Mesothelial cell of epicardium (in vitro differentiated cells): ENCODE results near the gene CAPS2. TPM values are rescaled to one million over a fixed set of nuclear protein-coding genes. Genes with fewer than 3 reads are reported as not detected.

Source experiments
- DNase-seq, 2 experiments: peaks; one replicate each; pipeline ENCODE4 v3.0.0; 2021; ENCODE audit warnings: low spot score in 2 of 2; ENCODE audit not compliant: unreplicated experiment in 2 of 2
- H3K27ac Mint-ChIP-seq: 2 replicates; pipeline ENCODE4 v1.8.0; 2021; ENCODE audit warnings: mixed read lengths
- H3K27me3 Mint-ChIP-seq: 2 replicates; pipeline ENCODE4 v1.8.0; 2021; ENCODE audit warnings: low read depth, mixed read lengths
- H3K36me3 Mint-ChIP-seq: 2 replicates; pipeline ENCODE4 v1.8.0; 2021; ENCODE audit warnings: mixed read lengths
- H3K4me1 Mint-ChIP-seq: 2 replicates; pipeline ENCODE4 v1.8.0; 2021; ENCODE audit warnings: mixed read lengths
- H3K4me3 Mint-ChIP-seq: 2 replicates; pipeline ENCODE4 v1.8.0; 2021; ENCODE audit warnings: mild to moderate bottlenecking, moderate library complexity, mixed read lengths
- H3K9me3 Mint-ChIP-seq: 2 replicates; pipeline ENCODE4 v1.8.0; 2021; ENCODE audit warnings: mixed read lengths
- total RNA-seq: library from RNA; stranded (reverse); gene quantifications from 3 replicates; pipeline ENCODE4 v1.2.1, GENCODE V29; 2021
- TF ChIP-seq, protein P1 (sequence below): fragments of 200-600 bp; sonication (generic); IDR thresholded peaks from one replicate; pipeline ENCODE4 v1.5.0; 2021; ENCODE audit warnings: antibody characterized with exemption; ENCODE audit not compliant: unreplicated experiment

CAPS2 gene
- total RNA-seq, 1 donor from 2014 or later = 21.5 TPM

DNA sequence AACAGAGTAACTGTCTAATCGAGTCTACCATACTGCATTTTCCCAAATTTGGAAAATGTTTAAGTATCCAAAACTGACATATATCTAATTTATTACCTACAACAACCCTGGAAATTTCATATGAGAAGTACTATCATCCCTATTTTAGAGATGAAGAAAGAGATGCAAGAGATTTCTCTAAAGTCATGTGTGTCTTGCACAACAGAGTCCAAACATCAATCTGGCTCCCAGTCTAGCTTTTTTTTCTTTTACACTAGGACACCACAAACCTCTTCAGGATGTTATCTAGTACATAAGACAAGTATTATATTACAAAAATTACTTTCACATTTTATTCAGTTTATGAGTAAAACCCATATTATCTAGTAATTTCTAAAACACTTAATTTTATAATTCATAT, 39.1 kb downstream of the CAPS2 start:
- Mint-ChIP-seq H3K4me1 (peaks cover 12% of the 10 kb centered on the region), H3K36me3 (no peaks in the 10 kb centered on the region), H3K9me3 (no peaks in the 10 kb centered on the region)

DNA sequence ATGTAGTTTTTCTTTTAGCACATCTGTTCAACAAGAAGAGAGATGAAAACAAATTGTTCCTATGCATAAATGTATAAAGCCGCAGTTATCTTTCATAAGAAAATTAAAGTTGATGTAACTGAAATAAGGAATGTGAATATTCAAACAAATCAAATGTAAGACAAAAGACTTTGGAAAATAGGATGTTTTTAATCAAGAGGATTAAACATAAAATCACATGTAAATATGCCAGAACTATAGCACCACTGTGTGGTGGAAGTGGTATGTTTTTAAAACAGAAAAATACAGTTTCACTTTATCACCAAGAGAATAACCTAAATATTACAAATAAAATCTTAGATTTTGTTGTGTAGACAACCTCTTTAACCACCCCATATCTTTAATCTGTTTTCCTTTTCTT, 40.4 kb downstream of the CAPS2 start:
- Mint-ChIP-seq H3K4me3 (no peak overlapping the region), H3K4me1 (peaks cover 12% of the 10 kb centered on the region), H3K27ac (peak overlapping the region; percentile 19), H3K27me3 (no peaks in the 10 kb centered on the region), H3K36me3 (no peaks in the 10 kb centered on the region), H3K9me3 (no peaks in the 10 kb centered on the region)
- no peak for DNase-seq
- TF ChIP-seq, protein P1, sequence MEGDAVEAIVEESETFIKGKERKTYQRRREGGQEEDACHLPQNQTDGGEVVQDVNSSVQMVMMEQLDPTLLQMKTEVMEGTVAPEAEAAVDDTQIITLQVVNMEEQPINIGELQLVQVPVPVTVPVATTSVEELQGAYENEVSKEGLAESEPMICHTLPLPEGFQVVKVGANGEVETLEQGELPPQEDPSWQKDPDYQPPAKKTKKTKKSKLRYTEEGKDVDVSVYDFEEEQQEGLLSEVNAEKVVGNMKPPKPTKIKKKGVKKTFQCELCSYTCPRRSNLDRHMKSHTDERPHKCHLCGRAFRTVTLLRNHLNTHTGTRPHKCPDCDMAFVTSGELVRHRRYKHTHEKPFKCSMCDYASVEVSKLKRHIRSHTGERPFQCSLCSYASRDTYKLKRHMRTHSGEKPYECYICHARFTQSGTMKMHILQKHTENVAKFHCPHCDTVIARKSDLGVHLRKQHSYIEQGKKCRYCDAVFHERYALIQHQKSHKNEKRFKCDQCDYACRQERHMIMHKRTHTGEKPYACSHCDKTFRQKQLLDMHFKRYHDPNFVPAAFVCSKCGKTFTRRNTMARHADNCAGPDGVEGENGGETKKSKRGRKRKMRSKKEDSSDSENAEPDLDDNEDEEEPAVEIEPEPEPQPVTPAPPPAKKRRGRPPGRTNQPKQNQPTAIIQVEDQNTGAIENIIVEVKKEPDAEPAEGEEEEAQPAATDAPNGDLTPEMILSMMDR = peak; percentile 39

More for the DNA sequence above, 39.1 kb downstream of the CAPS2 start:
- TF ChIP-seq, protein P1 = no peak
- H3K27ac Mint-ChIP-seq = no peak overlapping the region
- no peak overlapping the region for H3K4me3 Mint-ChIP-seq
- DNase-seq = no peak
- H3K27me3 Mint-ChIP-seq = no peaks in the 10 kb centered on the region

DNA sequence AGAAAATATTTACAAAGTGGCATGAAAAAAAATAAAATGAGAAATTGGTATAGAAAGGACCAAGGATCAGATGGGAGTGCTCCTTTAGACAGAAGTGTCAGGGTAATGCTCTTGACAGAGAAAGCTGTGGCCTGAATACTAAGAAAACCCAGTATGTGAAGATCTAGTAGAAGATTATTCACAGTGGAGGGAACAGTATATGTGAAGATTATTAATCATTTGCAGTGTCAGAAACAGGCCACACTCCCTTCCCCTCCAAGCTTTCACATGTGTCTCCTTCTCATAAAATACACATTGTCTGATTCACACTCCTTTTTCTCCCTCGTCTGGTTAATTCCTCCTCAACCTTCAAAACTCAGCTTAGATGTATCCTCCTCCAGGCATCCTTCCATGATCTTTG, 41.3 kb downstream of the CAPS2 start:
- DNase-seq = no peak
- H3K27ac Mint-ChIP-seq = peak overlapping the region; percentile 12
- H3K9me3 Mint-ChIP-seq = no peaks in the 10 kb centered on the region
- H3K4me1 Mint-ChIP-seq = peaks cover 12% of the 10 kb centered on the region
- no peaks in the 10 kb centered on the region for H3K27me3 Mint-ChIP-seq
- H3K4me3 Mint-ChIP-seq = no peak overlapping the region
- H3K36me3 Mint-ChIP-seq = no peaks in the 10 kb centered on the region
- TF ChIP-seq, protein P1 = no peak

DNA sequence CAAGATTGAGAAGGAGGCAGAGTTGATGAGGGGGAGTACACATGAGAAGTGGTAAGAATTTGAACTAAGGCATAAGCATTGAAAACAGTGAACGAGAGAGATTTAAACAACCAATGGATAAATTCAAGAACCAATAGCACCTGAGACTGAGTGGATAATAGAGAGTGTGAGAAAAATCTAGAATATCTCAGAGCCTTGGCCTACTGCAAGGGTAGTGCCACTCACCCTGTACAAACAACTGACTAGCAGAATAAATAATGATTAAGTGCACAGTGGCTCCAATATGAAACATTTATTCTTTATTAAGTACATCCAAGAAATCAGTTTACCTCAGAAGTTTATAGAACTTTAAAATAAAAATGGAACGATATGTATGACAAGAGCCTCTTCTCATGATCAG, 54.4 kb downstream of the CAPS2 start:
- no peaks in the 10 kb centered on the region for H3K27me3 Mint-ChIP-seq
- no peak overlapping the region for H3K4me3 Mint-ChIP-seq
- no peak overlapping the region for H3K27ac Mint-ChIP-seq
- no peak for DNase-seq
- no peaks in the 10 kb centered on the region for H3K9me3 Mint-ChIP-seq
- H3K36me3 Mint-ChIP-seq = no peaks in the 10 kb centered on the region
- H3K4me1 Mint-ChIP-seq = peaks cover 18% of the 10 kb centered on the region
- TF ChIP-seq, protein P1 = no peak

DNA sequence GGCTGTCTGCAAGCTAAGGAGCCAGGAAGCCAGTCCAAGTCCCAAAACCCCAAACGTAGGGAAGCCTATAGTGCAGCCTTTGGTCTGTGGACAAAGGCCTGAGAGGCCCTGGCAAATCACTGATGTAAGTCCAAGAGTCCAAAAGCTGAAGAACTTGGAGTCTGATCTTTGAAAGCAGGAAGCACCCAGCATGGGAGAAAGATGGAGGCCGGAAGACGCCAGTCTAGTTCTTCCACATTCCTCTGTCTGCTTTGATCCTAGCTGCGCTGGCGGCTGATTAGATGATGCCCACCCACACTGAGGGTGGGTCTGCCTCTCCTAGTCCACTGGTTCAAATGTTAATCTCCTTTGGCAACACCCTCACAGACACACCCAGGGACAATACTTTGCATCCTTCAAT, 58.5 kb downstream of the CAPS2 start:
- TF ChIP-seq, protein P1 = no peak

DNA sequence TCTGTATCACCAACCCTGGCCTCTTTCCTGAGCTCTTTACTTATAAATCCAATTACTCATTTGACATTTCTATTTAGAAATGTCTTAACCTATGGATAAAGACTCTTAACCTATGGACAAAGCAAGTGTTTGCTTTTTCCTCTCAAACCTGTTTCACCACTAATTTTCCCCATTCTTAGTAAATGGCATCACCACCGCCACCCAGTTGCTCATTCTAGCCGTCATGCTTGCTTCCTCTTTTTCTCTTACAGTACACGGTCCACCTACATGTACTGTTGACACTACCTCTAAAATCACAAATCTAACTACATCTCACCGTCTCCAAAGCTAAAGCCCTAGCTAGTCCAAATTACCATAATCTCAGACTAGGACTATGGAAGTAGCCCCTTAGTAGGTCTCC, 60.0 kb downstream of the CAPS2 start:
- Mint-ChIP-seq H3K36me3 (no peaks in the 10 kb centered on the region), H3K27ac (no peak overlapping the region), H3K4me3 (no peak overlapping the region), H3K27me3 (no peaks in the 10 kb centered on the region), H3K9me3 (peaks cover 9% of the 10 kb centered on the region), H3K4me1 (peaks cover 8% of the 10 kb centered on the region)
- no peak for DNase-seq
- TF ChIP-seq, protein P1 = no peak

More for the DNA sequence above, 58.5 kb downstream of the CAPS2 start:
- no peaks in the 10 kb centered on the region for H3K9me3 Mint-ChIP-seq
- H3K27ac Mint-ChIP-seq = no peak overlapping the region
- H3K4me1 Mint-ChIP-seq = peaks cover 12% of the 10 kb centered on the region
- no peak for DNase-seq
- H3K4me3 Mint-ChIP-seq = no peak overlapping the region
- H3K36me3 Mint-ChIP-seq = no peaks in the 10 kb centered on the region
- no peaks in the 10 kb centered on the region for H3K27me3 Mint-ChIP-seq
